Measurements from ENCODE around the gene CNTNAP1. TPM values are rescaled to one million over a fixed set of nuclear protein-coding genes. Genes with fewer than 3 reads are reported as not detected.

CNTNAP1 gene
- total and polyA plus RNA-seq, 9 of the 15 experiments (the other 6 are each of a cell fraction or from before 2014, with no cell fraction given): 0.10 to 1.8 (median 0.62) TPM

GRCh38 chr17:42698736-42699414, 16.5 kb downstream of the CNTNAP1 start (continued):
- TF ChIP-seq E2F8 (IDR thresholded peaks at IDR 0.05; ENCODE audit: low read depth, partially characterized antibody): peak; percentile 68
- TF ChIP-seq JUNB (CRISPR knock-in tag; conservative IDR thresholded peaks at IDR 0.05): no peak
- no peak for TF ChIP-seq SIX5 (IDR thresholded peaks at IDR 0.05; ENCODE audit: borderline replicate concordance in 1 of 2, insufficient read depth in 1 of 2, low read depth in 1 of 2, low read length in 2 of 2)
- no peak for TF ChIP-seq STAT5B (CRISPR knock-in tag; IDR thresholded peaks at IDR 0.05)
- TF ChIP-seq HNRNPK (IDR thresholded peaks at IDR 0.05; ENCODE audit: low read depth, low read length, poor library complexity, severe bottlenecking): no peak
- TF ChIP-seq ZNF408 (CRISPR knock-in tag; IDR thresholded peaks at IDR 0.05; ENCODE audit: low read depth): no peak
- TF ChIP-seq ZBTB43 (CRISPR knock-in tag; IDR thresholded peaks at IDR 0.05): no peak
- TF ChIP-seq ZNF512 (tag; IDR thresholded peaks at IDR 0.05): no peak
- TF ChIP-seq CSDE1 (IDR thresholded peaks at IDR 0.05): no peak
- peak; percentile 90 for TF ChIP-seq PKNOX1 (IDR thresholded peaks at IDR 0.05)
- peak; percentile 87 for TF ChIP-seq TRIM28 (IDR thresholded peaks at IDR 0.05)
- no peak for TF ChIP-seq ZNF133 (CRISPR knock-in tag; IDR thresholded peaks at IDR 0.05)
- peak; percentile 81 for TF ChIP-seq SP1 (CRISPR knock-in tag; IDR thresholded peaks at IDR 0.05)
- TF ChIP-seq U2AF1 (optimal IDR thresholded peaks at IDR 0.05; ENCODE audit: low read depth, low read length): no peak
- no peak; the same call in 1 of the 2 replicates for TF ChIP-seq POLR2AphosphoS2 (IDR thresholded peaks at IDR 0.05; ENCODE audit: low read length)
- TF ChIP-seq BMI1 (IDR thresholded peaks at IDR 0.05; ENCODE audit: low read length): peak; percentile 54; the same call in 1 of the 2 replicates
- no peak for TF ChIP-seq TCF15 (CRISPR knock-in tag; IDR thresholded peaks at IDR 0.05)
- peak; percentile 46 for TF ChIP-seq TBP (optimal IDR thresholded peaks at IDR 0.05; ENCODE audit: low read depth, low read length)
- no peak for TF ChIP-seq ZNF699 (CRISPR knock-in tag; IDR thresholded peaks at IDR 0.05; ENCODE audit: insufficient replicate concordance)
- no peak for TF ChIP-seq POLR3G (IDR thresholded peaks at IDR 0.05; ENCODE audit: extremely low read depth, insufficient read length, insufficient replicate concordance)
- no peak for TF ChIP-seq CBX8 (IDR thresholded peaks at IDR 0.05; ENCODE audit: borderline replicate concordance, extremely low read depth, low read depth, low read length, poor library complexity, severe bottlenecking)
- peak; percentile 63 for TF ChIP-seq L3MBTL2 (IDR thresholded peaks at IDR 0.05)

Data from K562 (cell line).